Measurements from ENCODE around the gene PARD6B. TPM values are rescaled to one million over a fixed set of nuclear protein-coding genes. Genes with fewer than 3 reads are reported as not detected.

Gene PARD6B
- 32.5 TPM for total RNA-seq
- long read RNA-seq, full-length matches to known transcripts = 5 of 9 reads
- long read RNA-seq, partial matches to known transcripts = 1 of 9 reads
- long read RNA-seq, other reads (novel, unspliced or antisense) = 3 of 9 reads

- Histone ChIP-seq H3K36me3 (no peaks in the 10 kb centered on the region), H3K4me3 (peak within 1 kb of the TSS; percentile 93), H3K27me3 (ENCODE audit: low read depth) (peaks cover 4% of the 10 kb centered on the region), H3K9me3 (no peaks in the 10 kb centered on the region), H3K4me1 (peaks cover 33% of the 10 kb centered on the region), H3K27ac (peak within 1 kb of the TSS; percentile 93)
- intact Hi-C loops (cut with DNase I) = no loop called here
- TF ChIP-seq CTCF (IDR thresholded peaks at IDR 0.05) = no peak
- ATAC-seq (peak; percentile 92 to 97), DNase-seq (peak; percentile 98)
Observed at GRCh38 chr20:50731055-50731929, at the start of gene PARD6B. Gene PARD6B, plus strand, starts transcription at chr20:50731580. Its CDS starts 207 bp downstream, at chr20:50731787.

DNA sequence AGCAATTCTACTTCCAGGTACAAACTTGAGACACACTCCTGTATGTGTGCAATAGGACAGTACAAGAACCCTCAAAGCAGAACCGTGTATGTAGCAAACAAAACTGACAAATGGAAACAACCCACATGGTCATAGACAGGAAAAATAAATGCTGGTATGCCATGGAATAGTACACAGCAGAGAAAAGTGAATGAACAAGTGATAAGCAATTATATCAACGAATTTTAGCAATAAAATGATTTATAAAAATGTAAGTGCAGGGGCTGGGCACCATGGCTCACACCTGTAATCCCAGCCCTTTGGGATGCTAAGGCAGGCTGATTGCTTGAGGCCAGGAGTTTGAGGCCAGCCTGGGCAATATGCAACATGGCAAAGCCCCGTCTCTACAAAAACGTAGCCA, 49.3 kb upstream of the PARD6B start:
- Histone ChIP-seq H3K36me3 (no peaks in the 10 kb centered on the region), H3K27ac (no peak overlapping the region), H3K4me1 (no peaks in the 10 kb centered on the region), H3K4me3 (no peak overlapping the region), H3K9me3 (no peaks in the 10 kb centered on the region), H3K27me3 (ENCODE audit: low read depth) (no peaks in the 10 kb centered on the region)
- DNase-seq = no peak
- TF ChIP-seq CTCF (IDR thresholded peaks at IDR 0.05) = no peak
- intact Hi-C loops (cut with DNase I) = no loop called here
- ATAC-seq = no peak

DNA sequence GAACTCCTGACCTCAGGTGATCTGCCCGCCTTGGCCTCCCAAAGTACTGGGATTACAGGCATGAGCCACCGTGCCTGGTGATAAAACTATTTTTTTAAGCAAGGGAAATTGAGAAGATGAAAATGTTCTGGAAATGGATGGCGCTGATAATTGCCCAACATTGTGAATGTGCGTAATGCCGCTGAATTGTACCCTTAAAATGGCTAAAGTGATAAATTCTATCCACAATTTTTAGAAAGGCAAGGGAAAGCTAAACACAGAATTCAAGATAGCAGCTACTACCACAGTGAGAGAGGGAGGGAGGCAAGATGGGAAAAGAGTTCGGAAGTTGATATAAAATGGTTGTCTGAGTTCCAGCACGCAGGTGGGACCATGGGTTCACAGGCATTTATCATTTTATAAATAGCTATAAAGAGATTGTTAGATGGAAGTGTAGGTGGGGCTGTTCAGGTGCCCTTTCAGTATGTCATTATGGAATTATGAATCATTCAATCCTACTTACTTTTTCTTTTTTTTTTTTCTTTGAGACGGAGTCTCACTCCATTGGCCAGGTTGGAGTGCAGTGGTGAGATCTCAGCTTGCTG, 48.3 kb upstream of the PARD6B start:
- ATAC-seq (no peak), DNase-seq (no peak)
- H3K4me3 ChIP-seq = no peak overlapping the region
- no peak for TF ChIP-seq CTCF (IDR thresholded peaks at IDR 0.05)
- H3K9me3 ChIP-seq = no peaks in the 10 kb centered on the region
- no peaks in the 10 kb centered on the region for H3K4me1 ChIP-seq
- intact Hi-C loops (cut with DNase I) = no loop called here
- no peaks in the 10 kb centered on the region for H3K27me3 ChIP-seq (ENCODE audit: low read depth)
- H3K27ac ChIP-seq = no peak overlapping the region
- H3K36me3 ChIP-seq = no peaks in the 10 kb centered on the region

DNA sequence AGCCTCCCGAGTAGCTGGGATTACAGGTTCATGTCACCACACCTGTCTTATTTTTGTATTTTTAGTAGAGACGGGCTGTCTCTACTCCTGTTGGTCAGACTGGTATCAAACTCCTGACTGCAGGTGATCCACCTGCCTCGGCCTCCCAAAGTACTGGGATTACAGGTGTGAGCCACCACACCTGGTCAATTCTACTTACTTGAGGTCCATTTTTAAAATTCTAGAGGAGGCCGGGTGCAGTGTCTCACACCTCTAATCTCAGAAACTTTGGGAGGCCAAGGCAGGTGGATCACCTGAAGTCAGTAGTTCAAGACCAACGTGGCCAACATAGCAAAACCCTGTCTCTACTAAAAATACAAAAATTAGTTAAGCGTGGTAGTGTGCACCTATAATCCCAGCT, 47.8 kb upstream of the PARD6B start:
- no peak for DNase-seq
- H3K36me3 ChIP-seq = no peaks in the 10 kb centered on the region
- no peak overlapping the region for H3K27ac ChIP-seq
- intact Hi-C loops (cut with DNase I) = no loop called here
- H3K27me3 ChIP-seq (ENCODE audit: low read depth) = no peaks in the 10 kb centered on the region
- H3K4me1 ChIP-seq = no peaks in the 10 kb centered on the region
- no peak for TF ChIP-seq CTCF (IDR thresholded peaks at IDR 0.05)
- no peak for ATAC-seq
- no peak overlapping the region for H3K4me3 ChIP-seq
- no peaks in the 10 kb centered on the region for H3K9me3 ChIP-seq

DNA sequence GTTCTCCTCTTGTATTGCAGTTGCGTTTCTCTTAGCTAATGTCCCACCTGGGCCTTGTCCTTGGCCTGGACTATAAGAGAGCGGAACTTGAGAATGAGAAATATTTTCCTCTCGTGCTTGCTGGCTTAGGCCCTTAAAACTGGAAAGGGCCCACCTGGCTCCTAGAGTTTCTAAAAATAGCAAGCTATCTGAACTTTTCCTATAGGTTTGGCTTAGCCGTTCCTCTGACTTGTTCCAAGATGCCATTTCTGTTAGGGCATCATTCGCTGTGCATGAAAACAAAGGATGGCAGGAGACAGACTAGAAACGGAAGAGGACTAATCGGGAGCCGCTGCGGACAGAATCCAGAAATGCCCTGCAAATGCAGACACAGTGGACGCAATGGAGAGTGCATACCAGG, 44.6 kb upstream of the PARD6B start:
- peaks cover 23% of the 10 kb centered on the region for H3K4me1 ChIP-seq
- H3K9me3 ChIP-seq = no peaks in the 10 kb centered on the region
- TF ChIP-seq CTCF (IDR thresholded peaks at IDR 0.05) = no peak
- no peak overlapping the region for H3K4me3 ChIP-seq
- peaks cover 14% of the 10 kb centered on the region for H3K27me3 ChIP-seq (ENCODE audit: low read depth)
- ATAC-seq (no peak), DNase-seq (no peak)
- H3K27ac ChIP-seq = no peak overlapping the region
- H3K36me3 ChIP-seq = no peaks in the 10 kb centered on the region
- intact Hi-C loops (cut with DNase I) = no loop called here

All from lower lobe of right lung (tissue), 2 donors.